HepG2 (cell line): ENCODE results near the gene ZNF222. TPM values are rescaled to one million over a fixed set of nuclear protein-coding genes. Genes with fewer than 3 reads are reported as not detected.

Experiments
- FOSL2 ChIP-seq: sonication (generic); formaldehyde crosslinking; IDR thresholded peaks from 2 replicates; pipeline ENCODE4 v1.4.0; 2020; ENCODE audit warnings: missing genetic modification reagents
- KAT8 ChIP-seq: IDR thresholded peaks from 2 replicates; pipeline ENCODE4 v1.6.1; 2016; ENCODE audit warnings: missing genetic modification reagents, missing compliant biosample characterization
- NR2C2 ChIP-seq: sonication (generic); formaldehyde crosslinking; IDR thresholded peaks from 2 replicates; pipeline ENCODE4 v1.4.0; 2020; ENCODE audit warnings: missing genetic modification reagents, mild to moderate bottlenecking, moderate library complexity, borderline replicate concordance
- NRL ChIP-seq: sonication (generic); formaldehyde crosslinking; IDR thresholded peaks from 2 replicates; pipeline ENCODE4 v1.5.0; 2020; ENCODE audit warnings: missing genetic modification reagents, mild to moderate bottlenecking, moderate library complexity, borderline replicate concordance
- PCBP1 ChIP-seq: fragments of 200-400 bp; formaldehyde crosslinking; IDR thresholded peaks from 2 replicates; pipeline ENCODE4 v1.6.1; 2017; ENCODE audit warnings: mild to moderate bottlenecking, low read depth, low read length, borderline replicate concordance
- POGZ ChIP-seq: sonication (generic); formaldehyde crosslinking; IDR thresholded peaks from 2 replicates; pipeline ENCODE4 v1.4.0; 2020; ENCODE audit warnings: mild to moderate bottlenecking, missing genetic modification reagents
- POLR2A ChIP-seq, 2 experiments: IDR thresholded peaks; 2 replicates each; pipeline ENCODE4 v1.6.1; 2011; ENCODE audit warnings: low read depth in 2 of 2, low read length in 2 of 2, mild to moderate bottlenecking in 1 of 2, moderate library complexity in 1 of 2; ENCODE audit not compliant: insufficient read depth in 1 of 2
- SNAI1 ChIP-seq: sonication (generic); formaldehyde crosslinking; IDR thresholded peaks from 2 replicates; pipeline ENCODE4 v1.5.0; 2020; ENCODE audit warnings: mild to moderate bottlenecking, missing genetic modification reagents, borderline replicate concordance
- SOX6 ChIP-seq, 2 experiments: fragments of 450-650 bp in 1 of 2; sonication (generic) in 1 of 2; formaldehyde crosslinking in 1 of 2; IDR thresholded peaks; 2 replicates each; pipeline versions ENCODE4 v1.4.0 to v1.6.1; 2017 to 2020; ENCODE audit warnings: antibody characterized with exemption in 1 of 2, mild to moderate bottlenecking in 1 of 2, missing genetic modification reagents in 1 of 2
- SP4 ChIP-seq: sonication (generic); formaldehyde crosslinking; IDR thresholded peaks from 2 replicates; pipeline ENCODE4 v1.8.1; 2023; ENCODE audit warnings: mild to moderate bottlenecking, missing genetic modification reagents
- TOE1 ChIP-seq: sonication (generic); formaldehyde crosslinking; IDR thresholded peaks from 2 replicates; pipeline ENCODE4 v1.4.0; 2020; ENCODE audit warnings: mild to moderate bottlenecking, missing genetic modification reagents
- ZNF501 ChIP-seq: sonication (generic); formaldehyde crosslinking; IDR thresholded peaks from 2 replicates; pipeline ENCODE4 v1.5.1; 2020; ENCODE audit warnings: mild to moderate bottlenecking, moderate library complexity, missing genetic modification reagents
- ZNF605 ChIP-seq: sonication (generic); formaldehyde crosslinking; IDR thresholded peaks from 2 replicates; pipeline ENCODE4 v1.8.0; 2022; ENCODE audit warnings: mild to moderate bottlenecking, missing genetic modification reagents
- ZNF713 ChIP-seq: sonication (generic); formaldehyde crosslinking; IDR thresholded peaks from 2 replicates; pipeline ENCODE4 v1.4.0; 2020; ENCODE audit warnings: mild to moderate bottlenecking, missing genetic modification reagents
- ZNF773 ChIP-seq: sonication (generic); formaldehyde crosslinking; IDR thresholded peaks from 2 replicates; pipeline ENCODE4 v1.4.0; 2020; ENCODE audit warnings: missing genetic modification reagents, borderline replicate concordance
- polyA plus RNA-seq, 8 experiments: library from polyadenylated mRNA; depleted of rRNA in 3 of 8; stranded (reverse) in 7 of 8; unstranded in 1 of 8; fragments of >200 nt; fragmentation: Illumina TruSeq in 4 of 8; extraction: Trizol in 4 of 8; gene quantifications; 2 replicates each; pipeline versions ENCODE4 v1.2.1 to v1.2.3, GENCODE V29; 2011 to 2016; ENCODE audit warnings: low read depth in 4 of 8, missing spikeins in 1 of 8, mixed read lengths in 1 of 8; ENCODE audit not compliant: insufficient read depth in 1 of 8
- total RNA-seq, 5 experiments: library from RNA; depleted of rRNA; stranded (reverse); fragments of >200 nt; fragmentation: Illumina TruSeq; extraction: Trizol; gene quantifications; 2 replicates each; pipeline ENCODE4 v1.2.3, GENCODE V29; 2016; ENCODE audit warnings: low read depth in 1 of 5
- TF ChIP-seq, protein P1 (sequence below): sonication (generic); formaldehyde crosslinking; IDR thresholded peaks from 2 replicates; pipeline ENCODE4 v1.5.1; 2020; ENCODE audit warnings: missing genetic modification reagents, mild to moderate bottlenecking, borderline replicate concordance
- TF ChIP-seq, protein P2 (sequence below): sonication (generic); formaldehyde crosslinking; IDR thresholded peaks from 2 replicates; pipeline ENCODE4 v1.4.0; 2020; ENCODE audit warnings: missing genetic modification reagents
- TF ChIP-seq, protein P3 (sequence below): IDR thresholded peaks from 2 replicates; pipeline ENCODE4 v1.6.1; 2016; ENCODE audit warnings: low read depth, borderline replicate concordance
- TF ChIP-seq, protein P4 (sequence below): IDR thresholded peaks from 2 replicates; pipeline ENCODE4 v1.6.1; 2018; ENCODE audit warnings: missing genetic modification reagents, mild to moderate bottlenecking, missing compliant biosample characterization
- TF ChIP-seq, protein P5 (sequence below): sonication (generic); formaldehyde crosslinking; IDR thresholded peaks from 2 replicates; pipeline ENCODE4 v1.8.0; 2022; ENCODE audit warnings: missing genetic modification reagents, mild to moderate bottlenecking, borderline replicate concordance

ZNF222 gene
- total and polyA plus RNA-seq, 2 of the 13 experiments (the other 11 are each of a cell fraction or from before 2014, with no cell fraction given), result 2.2 to 6.2 TPM

DNA sequence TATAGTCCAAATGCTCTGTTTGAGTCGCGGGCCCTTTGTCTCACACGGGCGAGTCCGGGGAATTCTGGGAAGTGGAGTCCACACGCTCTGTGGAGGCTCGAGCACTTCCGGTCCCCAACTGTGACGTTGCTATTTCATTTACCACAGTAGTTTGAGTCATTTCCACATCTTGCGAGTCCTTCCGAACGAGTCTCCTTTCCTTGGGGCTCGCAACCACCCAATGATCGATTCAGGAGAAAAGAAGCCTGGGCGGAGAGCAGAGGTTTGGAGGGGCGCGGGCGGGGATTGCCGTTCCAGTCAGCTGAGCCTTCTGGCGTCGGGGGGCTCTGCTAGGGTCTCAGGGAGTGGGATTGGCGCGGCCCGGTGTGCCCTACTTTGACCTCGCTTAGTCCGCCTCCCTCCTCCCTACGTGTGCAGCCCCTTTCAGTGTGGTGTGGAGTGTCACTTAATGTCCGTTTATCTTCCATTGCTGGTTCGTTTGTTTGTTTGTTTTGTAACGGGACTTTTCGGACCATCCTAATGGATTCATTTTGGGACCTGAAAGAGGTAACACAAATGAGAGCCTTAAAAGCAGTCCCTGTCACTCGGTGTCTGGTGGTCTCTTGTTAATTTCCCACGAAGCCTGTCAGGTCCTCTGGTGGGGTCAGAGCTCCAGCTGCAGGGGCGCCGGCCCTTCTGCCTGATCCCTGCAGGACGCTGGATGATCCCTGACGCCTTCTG is at the start of gene ZNF222 (continued):
- TF ChIP-seq PCBP1 (no peak), SOX6 (IDR thresholded peaks at IDR 0.05) (no peak), SOX6 (CRISPR knock-in tag; IDR thresholded peaks at IDR 0.05) (0 out of 2 replicates have a peak, but pooled peaks have one; percentile 48), NR2C2 (CRISPR knock-in tag) (peak; percentile 85), ZNF605 (CRISPR knock-in tag) (peak; percentile 63), KAT8 (CRISPR knock-in tag) (peak; percentile 91), TOE1 (CRISPR knock-in tag) (no peak), ZNF713 (CRISPR knock-in tag) (no peak), POGZ (CRISPR knock-in tag) (peak; percentile 47; the same call in 1 of the 2 replicates), SP4 (CRISPR knock-in tag) (0 out of 2 replicates have a peak, but pooled peaks have one; percentile 28), POLR2A (IDR thresholded peaks at IDR 0.05; ENCODE audit: insufficient read depth in 1 of 2, low read depth in 2 of 2, low read length in 2 of 2) (peak in 1 of 2 experiments; percentile 63; a peak in 2 of 4 replicates), ZNF501 (0 out of 2 replicates have a peak, but pooled peaks have one; percentile 39), ZNF773 (no peak), NRL (CRISPR knock-in tag) (0 out of 2 replicates have a peak, but pooled peaks have one; percentile 52), SNAI1 (CRISPR knock-in tag) (no peak), FOSL2 (CRISPR knock-in tag) (peak; percentile 55; the same call in 1 of the 2 replicates)
- TF ChIP-seq, protein P1, sequence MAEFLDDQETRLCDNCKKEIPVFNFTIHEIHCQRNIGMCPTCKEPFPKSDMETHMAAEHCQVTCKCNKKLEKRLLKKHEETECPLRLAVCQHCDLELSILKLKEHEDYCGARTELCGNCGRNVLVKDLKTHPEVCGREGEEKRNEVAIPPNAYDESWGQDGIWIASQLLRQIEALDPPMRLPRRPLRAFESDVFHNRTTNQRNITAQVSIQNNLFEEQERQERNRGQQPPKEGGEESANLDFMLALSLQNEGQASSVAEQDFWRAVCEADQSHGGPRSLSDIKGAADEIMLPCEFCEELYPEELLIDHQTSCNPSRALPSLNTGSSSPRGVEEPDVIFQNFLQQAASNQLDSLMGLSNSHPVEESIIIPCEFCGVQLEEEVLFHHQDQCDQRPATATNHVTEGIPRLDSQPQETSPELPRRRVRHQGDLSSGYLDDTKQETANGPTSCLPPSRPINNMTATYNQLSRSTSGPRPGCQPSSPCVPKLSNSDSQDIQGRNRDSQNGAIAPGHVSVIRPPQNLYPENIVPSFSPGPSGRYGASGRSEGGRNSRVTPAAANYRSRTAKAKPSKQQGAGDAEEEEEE (CRISPR knock-in tag), result no peak
- TF ChIP-seq, protein P2, sequence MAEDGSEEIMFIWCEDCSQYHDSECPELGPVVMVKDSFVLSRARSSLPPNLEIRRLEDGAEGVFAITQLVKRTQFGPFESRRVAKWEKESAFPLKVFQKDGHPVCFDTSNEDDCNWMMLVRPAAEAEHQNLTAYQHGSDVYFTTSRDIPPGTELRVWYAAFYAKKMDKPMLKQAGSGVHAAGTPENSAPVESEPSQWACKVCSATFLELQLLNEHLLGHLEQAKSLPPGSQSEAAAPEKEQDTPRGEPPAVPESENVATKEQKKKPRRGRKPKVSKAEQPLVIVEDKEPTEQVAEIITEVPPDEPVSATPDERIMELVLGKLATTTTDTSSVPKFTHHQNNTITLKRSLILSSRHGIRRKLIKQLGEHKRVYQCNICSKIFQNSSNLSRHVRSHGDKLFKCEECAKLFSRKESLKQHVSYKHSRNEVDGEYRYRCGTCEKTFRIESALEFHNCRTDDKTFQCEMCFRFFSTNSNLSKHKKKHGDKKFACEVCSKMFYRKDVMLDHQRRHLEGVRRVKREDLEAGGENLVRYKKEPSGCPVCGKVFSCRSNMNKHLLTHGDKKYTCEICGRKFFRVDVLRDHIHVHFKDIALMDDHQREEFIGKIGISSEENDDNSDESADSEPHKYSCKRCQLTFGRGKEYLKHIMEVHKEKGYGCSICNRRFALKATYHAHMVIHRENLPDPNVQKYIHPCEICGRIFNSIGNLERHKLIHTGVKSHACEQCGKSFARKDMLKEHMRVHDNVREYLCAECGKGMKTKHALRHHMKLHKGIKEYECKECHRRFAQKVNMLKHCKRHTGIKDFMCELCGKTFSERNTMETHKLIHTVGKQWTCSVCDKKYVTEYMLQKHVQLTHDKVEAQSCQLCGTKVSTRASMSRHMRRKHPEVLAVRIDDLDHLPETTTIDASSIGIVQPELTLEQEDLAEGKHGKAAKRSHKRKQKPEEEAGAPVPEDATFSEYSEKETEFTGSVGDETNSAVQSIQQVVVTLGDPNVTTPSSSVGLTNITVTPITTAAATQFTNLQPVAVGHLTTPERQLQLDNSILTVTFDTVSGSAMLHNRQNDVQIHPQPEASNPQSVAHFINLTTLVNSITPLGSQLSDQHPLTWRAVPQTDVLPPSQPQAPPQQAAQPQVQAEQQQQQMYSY (CRISPR knock-in tag), result no peak
- TF ChIP-seq, protein P3, sequence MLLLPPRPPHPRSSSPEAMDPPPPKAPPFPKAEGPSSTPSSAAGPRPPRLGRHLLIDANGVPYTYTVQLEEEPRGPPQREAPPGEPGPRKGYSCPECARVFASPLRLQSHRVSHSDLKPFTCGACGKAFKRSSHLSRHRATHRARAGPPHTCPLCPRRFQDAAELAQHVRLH (CRISPR knock-in tag), result peak; percentile 26; the same call in 1 of the 2 replicates
- TF ChIP-seq, protein P4, sequence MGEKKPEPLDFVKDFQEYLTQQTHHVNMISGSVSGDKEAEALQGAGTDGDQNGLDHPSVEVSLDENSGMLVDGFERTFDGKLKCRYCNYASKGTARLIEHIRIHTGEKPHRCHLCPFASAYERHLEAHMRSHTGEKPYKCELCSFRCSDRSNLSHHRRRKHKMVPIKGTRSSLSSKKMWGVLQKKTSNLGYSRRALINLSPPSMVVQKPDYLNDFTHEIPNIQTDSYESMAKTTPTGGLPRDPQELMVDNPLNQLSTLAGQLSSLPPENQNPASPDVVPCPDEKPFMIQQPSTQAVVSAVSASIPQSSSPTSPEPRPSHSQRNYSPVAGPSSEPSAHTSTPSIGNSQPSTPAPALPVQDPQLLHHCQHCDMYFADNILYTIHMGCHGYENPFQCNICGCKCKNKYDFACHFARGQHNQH (CRISPR knock-in tag), result peak; percentile 23; the same call in 1 of the 2 replicates
- TF ChIP-seq, protein P5, sequence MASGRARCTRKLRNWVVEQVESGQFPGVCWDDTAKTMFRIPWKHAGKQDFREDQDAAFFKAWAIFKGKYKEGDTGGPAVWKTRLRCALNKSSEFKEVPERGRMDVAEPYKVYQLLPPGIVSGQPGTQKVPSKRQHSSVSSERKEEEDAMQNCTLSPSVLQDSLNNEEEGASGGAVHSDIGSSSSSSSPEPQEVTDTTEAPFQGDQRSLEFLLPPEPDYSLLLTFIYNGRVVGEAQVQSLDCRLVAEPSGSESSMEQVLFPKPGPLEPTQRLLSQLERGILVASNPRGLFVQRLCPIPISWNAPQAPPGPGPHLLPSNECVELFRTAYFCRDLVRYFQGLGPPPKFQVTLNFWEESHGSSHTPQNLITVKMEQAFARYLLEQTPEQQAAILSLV, result 0 out of 2 replicates have a peak, but pooled peaks have one; percentile 38
